HL-60 (cell line): Measurements from ENCODE around the gene TOX2.

Experiments
- TF ChIP-seq, protein P1 (sequence below): IDR thresholded peaks from 2 replicates; pipeline ENCODE4 v1.6.1; 2012; ENCODE audit warnings: low read depth; ENCODE audit not compliant: insufficient replicate concordance
- TF ChIP-seq, protein P2 (sequence below): IDR thresholded peaks from one replicate; pipeline ENCODE4 v1.5.1; 2011; ENCODE audit warnings: low read length, control low read depth, inconsistent platforms; ENCODE audit not compliant: insufficient read depth

DNA sequence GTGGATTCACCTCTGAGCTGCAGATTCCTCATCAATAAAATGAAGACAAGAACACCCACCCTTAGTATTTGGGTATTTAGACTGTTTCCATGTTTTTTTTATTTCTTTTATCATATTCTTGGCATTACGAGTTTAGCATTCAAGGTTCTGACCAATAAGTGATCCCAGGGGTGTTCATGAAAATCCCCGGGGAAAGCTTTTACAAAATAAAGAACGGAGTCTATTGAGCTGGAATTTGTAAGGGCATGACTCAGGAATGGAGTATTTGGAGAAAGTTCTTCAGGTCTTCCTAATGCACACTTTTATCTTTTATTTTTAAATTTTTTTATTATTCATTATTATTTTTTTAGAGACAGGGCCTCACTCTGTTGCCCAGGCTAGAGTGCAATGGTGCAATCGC, 19.4 kb upstream of the TOX2 start:
- TF ChIP-seq, protein P1, sequence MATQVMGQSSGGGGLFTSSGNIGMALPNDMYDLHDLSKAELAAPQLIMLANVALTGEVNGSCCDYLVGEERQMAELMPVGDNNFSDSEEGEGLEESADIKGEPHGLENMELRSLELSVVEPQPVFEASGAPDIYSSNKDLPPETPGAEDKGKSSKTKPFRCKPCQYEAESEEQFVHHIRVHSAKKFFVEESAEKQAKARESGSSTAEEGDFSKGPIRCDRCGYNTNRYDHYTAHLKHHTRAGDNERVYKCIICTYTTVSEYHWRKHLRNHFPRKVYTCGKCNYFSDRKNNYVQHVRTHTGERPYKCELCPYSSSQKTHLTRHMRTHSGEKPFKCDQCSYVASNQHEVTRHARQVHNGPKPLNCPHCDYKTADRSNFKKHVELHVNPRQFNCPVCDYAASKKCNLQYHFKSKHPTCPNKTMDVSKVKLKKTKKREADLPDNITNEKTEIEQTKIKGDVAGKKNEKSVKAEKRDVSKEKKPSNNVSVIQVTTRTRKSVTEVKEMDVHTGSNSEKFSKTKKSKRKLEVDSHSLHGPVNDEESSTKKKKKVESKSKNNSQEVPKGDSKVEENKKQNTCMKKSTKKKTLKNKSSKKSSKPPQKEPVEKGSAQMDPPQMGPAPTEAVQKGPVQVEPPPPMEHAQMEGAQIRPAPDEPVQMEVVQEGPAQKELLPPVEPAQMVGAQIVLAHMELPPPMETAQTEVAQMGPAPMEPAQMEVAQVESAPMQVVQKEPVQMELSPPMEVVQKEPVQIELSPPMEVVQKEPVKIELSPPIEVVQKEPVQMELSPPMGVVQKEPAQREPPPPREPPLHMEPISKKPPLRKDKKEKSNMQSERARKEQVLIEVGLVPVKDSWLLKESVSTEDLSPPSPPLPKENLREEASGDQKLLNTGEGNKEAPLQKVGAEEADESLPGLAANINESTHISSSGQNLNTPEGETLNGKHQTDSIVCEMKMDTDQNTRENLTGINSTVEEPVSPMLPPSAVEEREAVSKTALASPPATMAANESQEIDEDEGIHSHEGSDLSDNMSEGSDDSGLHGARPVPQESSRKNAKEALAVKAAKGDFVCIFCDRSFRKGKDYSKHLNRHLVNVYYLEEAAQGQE: no peak
- TF ChIP-seq, protein P2, sequence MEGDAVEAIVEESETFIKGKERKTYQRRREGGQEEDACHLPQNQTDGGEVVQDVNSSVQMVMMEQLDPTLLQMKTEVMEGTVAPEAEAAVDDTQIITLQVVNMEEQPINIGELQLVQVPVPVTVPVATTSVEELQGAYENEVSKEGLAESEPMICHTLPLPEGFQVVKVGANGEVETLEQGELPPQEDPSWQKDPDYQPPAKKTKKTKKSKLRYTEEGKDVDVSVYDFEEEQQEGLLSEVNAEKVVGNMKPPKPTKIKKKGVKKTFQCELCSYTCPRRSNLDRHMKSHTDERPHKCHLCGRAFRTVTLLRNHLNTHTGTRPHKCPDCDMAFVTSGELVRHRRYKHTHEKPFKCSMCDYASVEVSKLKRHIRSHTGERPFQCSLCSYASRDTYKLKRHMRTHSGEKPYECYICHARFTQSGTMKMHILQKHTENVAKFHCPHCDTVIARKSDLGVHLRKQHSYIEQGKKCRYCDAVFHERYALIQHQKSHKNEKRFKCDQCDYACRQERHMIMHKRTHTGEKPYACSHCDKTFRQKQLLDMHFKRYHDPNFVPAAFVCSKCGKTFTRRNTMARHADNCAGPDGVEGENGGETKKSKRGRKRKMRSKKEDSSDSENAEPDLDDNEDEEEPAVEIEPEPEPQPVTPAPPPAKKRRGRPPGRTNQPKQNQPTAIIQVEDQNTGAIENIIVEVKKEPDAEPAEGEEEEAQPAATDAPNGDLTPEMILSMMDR: no peak
